Measurements from ENCODE around the gene SND1.

Gene SND1

GRCh38 chr7:128114806-128115205 lies 462.8 kb downstream of the SND1 start:
- no peak for DNase-seq (ENCODE audit: low read depth in 2 of 2)

- DNase-seq (ENCODE audit: low read depth in 2 of 2), result no peak
Measured at GRCh38 chr7:128115336-128115820, 463.4 kb downstream of the SND1 start.

GRCh38 chr7:128115821-128116723 lies 464.1 kb downstream of the SND1 start:
- no peak for DNase-seq (ENCODE audit: low read depth in 2 of 2)

- DNase-seq (ENCODE audit: low read depth in 2 of 2), result no peak
Measured at GRCh38 chr7:128116740-128117139, 464.7 kb downstream of the SND1 start.

GRCh38 chr7:128117691-128118090 lies 465.7 kb downstream of the SND1 start:
- DNase-seq (ENCODE audit: low read depth in 2 of 2), result no peak

- no peak for DNase-seq (ENCODE audit: low read depth in 2 of 2)
Measured at GRCh38 chr7:128119036-128119435, 467.0 kb downstream of the SND1 start.

GRCh38 chr7:128120116-128120515 lies 468.1 kb downstream of the SND1 start:
- no peak for DNase-seq (ENCODE audit: low read depth in 2 of 2)

GRCh38 chr7:128120976-128121490 lies 469.0 kb downstream of the SND1 start:
- no peak for DNase-seq (ENCODE audit: low read depth in 2 of 2)

- DNase-seq (ENCODE audit: low read depth in 2 of 2), result no peak
Measured at GRCh38 chr7:128121711-128122530, 469.9 kb downstream of the SND1 start.

GRCh38 chr7:128122576-128123290 lies 470.7 kb downstream of the SND1 start:
- DNase-seq (ENCODE audit: low read depth in 2 of 2), result no peak

- DNase-seq (ENCODE audit: low read depth in 2 of 2), result no peak
Measured at GRCh38 chr7:128123291-128124037, 471.5 kb downstream of the SND1 start.

- DNase-seq (ENCODE audit: low read depth in 2 of 2), result no peak
Measured at GRCh38 chr7:128124786-128125185, 472.8 kb downstream of the SND1 start.

GRCh38 chr7:128125816-128126215 lies 473.8 kb downstream of the SND1 start:
- DNase-seq (ENCODE audit: low read depth in 2 of 2), result no peak

- DNase-seq (ENCODE audit: low read depth in 2 of 2), result no peak
Measured at GRCh38 chr7:128128401-128128800, 476.4 kb downstream of the SND1 start.

GRCh38 chr7:128129224-128129864 lies 477.4 kb downstream of the SND1 start:
- no peak for DNase-seq (ENCODE audit: low read depth in 2 of 2)

- no peak for DNase-seq (ENCODE audit: low read depth in 2 of 2)
Measured at GRCh38 chr7:128131115-128131514, 479.1 kb downstream of the SND1 start.

- no peak for DNase-seq (ENCODE audit: low read depth in 2 of 2)
Measured at GRCh38 chr7:128131731-128132130, 479.7 kb downstream of the SND1 start.

- DNase-seq (ENCODE audit: low read depth in 2 of 2), result no peak
Measured at GRCh38 chr7:128132426-128133069, 480.6 kb downstream of the SND1 start.

- no peak for DNase-seq (ENCODE audit: low read depth in 2 of 2)
Measured at GRCh38 chr7:128135159-128135514, 483.1 kb downstream of the SND1 start.
